AML-193 (cell line): Measurements from ENCODE around the gene REPIN1.

ENCODE experiments used
- DNase-seq, 2 experiments: peaks; one replicate each; lab custom pipeline; 2025; lab: John Stamatoyannopoulos, UW

Gene REPIN1

DNA sequence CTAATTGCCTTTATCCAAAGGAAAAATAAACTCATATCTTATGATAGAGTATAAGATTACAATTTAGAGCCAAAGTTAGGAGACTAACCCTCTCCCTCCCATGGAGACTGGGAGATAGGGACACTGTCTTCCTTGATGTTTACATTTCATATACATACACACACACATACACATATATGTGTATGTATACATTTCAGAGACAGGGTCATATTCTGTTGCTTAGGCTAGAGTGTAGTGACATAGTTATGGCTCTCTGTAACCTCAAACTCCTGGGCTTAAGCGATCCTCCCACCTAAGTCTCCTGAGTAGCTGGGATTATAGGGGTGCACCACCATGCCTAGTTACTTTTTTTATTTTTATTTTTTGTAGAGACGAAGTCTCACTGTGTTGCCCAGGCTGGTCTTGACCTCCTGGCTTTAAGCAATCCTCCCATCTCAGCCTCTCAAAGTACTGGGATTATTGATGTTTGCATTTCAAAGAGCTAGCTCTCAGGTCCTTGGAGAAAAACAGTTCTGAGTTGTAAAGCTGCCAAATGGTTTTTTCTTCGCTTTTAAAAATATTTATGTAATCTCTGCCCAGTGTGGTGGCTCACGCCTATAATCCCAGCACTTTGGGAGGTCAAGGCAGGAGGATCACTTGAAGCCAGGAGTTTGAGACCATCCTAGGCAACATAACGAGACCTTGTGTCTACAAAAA, 8.1 kb upstream of the REPIN1 start:
- no peak for DNase-seq

DNA sequence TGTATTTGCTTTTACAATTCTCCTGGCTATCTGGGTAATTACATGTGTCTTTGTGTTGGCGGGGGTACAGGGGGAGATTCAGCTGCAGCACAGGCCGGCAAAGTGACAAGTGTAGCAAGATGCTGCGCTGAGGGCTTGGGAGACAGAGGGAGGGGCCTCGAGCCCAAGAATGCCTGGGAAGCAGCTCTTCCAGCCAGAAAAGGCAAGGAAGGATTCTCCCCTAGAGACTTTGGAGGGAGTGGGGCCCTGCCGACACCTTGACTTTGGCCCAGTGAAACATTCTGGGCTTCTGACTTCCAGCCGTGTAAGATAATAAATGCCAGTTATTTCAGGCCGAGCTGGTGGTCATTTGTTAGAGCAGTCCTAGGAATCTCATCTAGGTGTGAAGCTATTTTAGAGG, 7.2 kb upstream of the REPIN1 start:
- DNase-seq: no peak

DNA sequence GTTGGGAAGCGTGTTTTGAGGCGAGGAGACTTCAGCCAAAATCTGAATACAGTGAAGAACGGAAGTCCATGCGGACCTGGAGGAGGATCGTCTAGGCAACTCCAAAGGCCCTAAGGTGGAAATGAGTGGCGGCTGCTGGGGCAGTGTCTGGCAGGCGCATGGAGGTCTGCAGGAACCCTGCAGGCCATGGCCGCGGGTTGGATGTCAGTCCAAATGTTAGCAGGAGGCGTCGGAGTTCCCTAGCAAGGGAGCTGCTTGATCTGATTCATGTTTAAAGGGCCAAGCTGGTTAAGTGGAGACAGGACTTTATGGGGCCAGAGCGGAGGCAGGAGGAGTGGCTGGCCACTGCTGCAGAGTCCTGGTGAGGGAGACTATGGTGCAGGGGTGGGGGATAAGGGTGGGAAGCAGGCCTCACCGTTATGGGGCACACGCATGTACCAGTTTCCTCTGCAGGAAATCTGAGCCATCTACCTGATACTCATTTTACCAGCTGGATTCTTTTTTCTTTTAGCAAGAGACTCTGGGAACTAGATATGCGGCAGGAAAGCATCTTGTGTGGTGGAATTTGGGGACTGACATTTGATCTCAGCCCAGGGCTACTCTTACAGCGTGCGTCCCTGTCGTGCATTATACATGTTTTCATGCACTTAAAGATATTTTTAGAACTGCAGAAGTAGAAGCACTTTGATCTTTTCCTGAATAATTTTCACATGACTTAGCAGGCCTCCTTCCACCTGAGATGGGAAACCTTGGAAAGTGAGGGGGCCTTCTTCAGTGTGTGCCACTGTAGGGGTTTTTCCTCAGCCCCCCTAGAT, 6.6 kb upstream of the REPIN1 start:
- DNase-seq: no peak

DNA sequence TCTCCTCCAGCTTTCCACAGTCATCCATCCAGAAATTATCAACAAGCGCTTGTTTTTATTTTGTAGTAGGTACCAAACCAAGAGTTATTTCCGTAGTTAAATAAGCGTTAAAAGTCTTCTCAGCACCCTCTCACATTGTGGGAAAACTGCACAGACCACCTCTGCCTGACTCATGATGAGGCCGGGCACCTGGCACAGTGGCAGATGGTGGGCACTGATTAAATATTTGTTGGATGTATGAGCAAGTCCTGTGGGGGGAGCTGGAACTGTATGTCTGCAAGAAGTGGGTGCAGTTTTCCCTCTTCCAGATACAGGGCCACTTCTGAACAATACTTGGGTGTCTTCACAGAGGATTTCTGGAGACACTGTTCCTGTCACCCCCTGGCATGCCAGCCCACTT, 5.3 kb upstream of the REPIN1 start:
- DNase-seq: no peak

DNA sequence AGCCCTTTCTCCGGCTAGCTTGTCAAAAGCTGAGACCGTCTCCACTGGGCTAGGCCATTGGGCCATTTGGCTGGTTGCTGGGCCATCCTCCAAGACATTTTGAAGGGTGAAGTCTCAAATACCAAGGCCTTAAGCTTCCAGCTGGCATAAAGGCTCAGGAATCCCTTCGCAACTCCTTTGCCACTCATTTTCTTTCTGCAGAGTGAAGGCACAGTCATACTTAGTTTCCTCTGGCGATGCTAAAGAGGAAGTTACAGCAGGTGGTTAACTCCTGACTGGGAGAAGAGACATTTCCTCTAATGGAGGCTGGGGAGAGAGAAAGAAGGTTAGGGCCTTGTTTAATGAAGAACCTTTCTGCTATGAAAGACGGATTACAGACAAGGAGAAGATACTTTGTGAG, 4.8 kb upstream of the REPIN1 start:
- peak; percentile 76 to 83 for DNase-seq

DNA sequence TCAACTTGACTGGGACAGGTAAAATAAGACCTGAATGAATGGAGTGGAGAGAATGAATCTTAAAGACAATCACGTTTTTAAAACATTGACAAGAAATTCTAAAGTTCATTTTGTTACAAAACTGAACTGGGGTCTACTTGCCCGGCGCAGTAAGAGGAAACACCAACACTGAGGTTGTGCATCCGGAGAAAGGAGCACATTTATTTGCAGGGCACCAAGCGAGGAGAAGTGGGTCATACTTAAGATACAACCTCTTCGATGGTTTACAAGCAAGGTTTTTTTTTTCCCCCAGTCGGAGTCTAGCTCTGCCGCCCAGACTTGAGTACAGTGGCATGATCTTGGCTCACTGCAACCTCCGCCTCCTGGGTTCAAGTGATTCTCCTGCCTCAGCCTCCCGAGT, 3.4 kb upstream of the REPIN1 start:
- DNase-seq: no peak

DNA sequence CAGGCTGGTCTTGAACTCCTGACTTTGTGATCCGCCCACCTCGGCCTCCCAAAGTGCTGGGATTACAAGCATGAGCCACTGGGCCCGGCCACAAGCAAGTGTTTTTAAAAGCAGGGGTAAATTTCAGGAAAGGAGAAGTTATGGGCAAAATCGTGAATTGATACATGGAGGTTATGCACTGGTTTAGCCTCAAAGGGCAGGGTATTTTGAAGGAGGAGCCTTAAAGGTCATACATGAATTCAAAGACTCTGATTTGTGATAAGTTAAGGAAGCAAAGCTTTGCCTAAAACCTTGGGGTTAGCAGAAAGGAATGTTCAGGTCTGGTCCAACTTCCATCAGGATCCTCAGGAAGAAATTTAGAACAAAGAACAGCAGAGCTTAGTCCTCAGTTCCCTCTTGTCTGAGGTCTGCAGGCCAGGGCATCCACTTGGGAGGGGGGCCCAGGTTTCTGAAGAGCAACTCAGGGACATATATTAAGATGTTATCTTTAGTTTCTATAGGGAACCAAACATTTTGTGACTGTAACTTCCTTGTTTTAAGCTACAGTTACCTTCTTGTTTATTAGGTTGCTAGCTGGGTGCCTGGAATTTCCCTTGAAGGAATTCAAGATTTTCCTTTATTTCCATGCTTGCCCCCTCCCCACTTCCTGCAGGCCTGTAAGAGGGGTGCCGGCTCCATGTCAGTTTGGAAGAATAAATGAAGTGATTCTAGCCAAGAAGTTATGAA, 2.8 kb upstream of the REPIN1 start:
- DNase-seq: peak; percentile 69 to 71

DNA sequence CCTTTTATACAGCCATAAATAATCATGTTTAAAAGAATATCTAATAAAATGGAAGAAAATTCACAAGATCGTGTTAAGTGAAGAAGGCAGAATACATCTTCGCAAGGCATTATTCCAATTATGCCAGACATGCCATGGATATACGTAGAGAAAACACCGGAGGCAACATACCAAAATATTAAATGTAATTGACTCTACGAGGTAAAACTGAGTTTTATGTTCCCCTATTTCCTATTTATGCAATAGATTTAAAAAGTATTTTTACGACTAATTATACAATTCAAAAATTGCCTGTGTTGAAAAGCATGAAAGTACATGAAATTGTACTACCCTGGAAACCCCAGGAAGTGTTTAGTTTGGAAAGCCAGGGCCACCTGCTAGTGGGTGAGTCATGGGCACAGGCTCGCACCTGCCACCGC, 936 bp upstream of the REPIN1 start:
- DNase-seq: no peak

DNA sequence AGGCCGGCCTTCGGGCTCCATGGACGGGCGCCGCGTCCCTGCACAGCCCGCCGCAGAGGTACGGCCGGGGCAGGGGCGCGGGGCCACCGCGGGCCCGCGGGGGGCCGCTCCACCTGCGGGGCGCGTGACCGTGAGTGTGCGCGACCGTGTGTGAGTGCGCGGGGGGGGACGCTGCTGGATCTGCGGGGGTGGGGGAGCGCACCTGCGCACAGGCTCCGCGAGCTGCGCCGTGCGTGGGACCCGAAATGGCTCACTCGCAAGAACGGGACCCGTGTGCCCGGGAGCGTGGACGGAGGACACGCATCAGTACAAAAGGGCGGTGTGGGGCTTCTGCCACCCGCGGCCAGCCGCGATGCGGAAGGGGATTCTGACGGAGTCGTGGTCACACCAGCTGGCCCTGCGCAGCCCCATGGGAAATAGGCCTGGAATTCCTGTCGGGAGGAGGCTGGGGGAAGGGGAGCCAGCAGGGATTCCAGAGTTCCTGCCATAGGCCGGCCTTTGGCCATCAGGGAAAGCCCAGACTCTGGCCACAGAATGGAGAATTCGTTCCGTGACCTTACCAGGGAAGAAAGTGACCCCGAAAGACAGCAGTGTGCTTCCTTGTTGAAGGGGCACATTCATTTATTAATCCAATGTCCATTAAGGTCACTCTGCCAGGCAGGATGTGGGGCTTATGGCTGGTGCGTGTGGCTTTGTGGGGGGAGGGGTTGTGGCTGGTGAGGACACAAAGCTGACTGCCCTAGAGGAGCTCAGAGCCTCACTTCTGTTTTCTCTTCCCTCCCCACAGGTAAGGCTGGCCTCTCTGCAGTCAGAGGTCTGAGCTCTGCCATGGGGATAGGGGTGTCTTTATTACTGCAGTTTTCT, 494 bp downstream of the REPIN1 start:
- DNase-seq: peak; percentile 32 to 38

DNA sequence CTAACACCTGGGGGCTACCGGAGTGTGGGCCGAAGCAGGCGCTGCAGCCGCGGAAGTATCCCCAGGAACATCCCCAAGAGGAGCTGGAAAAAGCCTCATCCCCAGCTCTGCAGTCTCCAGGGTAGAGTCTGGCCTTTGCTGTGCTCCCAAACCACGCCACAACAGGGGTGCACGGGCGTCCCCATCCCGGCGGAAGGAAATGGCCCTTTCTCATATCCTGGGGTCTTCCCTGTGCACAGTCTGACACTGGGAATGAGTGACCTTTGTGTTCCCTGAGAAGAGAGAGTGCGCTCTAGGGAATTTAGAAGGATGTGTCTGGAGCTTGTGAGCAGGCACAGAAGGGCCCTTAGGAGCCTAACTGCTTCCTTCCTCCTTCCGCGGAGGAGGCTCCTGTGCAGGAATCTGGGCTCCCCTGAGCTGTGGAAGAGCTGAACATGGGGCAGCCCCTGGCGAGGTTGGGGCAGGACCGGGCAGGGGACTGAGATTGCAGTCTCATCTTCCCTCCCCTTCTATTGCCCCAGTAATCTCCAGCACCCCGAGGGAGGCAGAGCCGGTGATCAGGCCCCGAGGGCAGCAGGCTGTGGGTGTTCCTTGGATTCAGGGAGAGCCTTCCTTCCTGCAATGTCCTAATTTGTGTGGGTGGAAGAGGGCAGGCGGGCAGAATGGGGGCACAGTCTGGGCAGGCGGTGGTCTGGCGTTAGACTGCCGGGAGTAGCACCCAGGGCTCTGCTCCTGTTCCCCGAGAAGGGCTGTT, 1.3 kb downstream of the REPIN1 start:
- no peak for DNase-seq

DNA sequence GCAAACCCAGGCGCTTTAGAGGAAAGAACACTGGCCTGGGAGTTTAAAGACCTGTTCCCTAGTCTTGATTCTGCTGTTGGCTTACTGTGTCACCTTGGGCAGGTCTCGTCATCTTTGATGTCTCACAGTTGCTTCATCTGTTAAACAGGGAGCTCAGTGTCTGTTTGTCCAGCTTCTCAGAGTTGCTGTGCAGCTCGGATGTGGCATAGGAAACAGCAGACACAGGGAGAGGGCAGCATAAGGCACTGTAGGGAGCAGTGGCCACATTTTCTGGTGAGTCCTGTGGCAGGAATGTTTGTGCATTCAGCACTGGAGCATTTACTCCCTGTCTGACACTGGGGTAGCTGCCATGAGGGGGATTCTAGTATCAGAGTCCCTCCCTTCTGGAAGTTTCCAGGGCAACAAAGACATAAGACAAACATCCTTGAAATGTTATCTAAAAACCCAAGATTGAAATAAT, 2.0 kb downstream of the REPIN1 start:
- DNase-seq: no peak

DNA sequence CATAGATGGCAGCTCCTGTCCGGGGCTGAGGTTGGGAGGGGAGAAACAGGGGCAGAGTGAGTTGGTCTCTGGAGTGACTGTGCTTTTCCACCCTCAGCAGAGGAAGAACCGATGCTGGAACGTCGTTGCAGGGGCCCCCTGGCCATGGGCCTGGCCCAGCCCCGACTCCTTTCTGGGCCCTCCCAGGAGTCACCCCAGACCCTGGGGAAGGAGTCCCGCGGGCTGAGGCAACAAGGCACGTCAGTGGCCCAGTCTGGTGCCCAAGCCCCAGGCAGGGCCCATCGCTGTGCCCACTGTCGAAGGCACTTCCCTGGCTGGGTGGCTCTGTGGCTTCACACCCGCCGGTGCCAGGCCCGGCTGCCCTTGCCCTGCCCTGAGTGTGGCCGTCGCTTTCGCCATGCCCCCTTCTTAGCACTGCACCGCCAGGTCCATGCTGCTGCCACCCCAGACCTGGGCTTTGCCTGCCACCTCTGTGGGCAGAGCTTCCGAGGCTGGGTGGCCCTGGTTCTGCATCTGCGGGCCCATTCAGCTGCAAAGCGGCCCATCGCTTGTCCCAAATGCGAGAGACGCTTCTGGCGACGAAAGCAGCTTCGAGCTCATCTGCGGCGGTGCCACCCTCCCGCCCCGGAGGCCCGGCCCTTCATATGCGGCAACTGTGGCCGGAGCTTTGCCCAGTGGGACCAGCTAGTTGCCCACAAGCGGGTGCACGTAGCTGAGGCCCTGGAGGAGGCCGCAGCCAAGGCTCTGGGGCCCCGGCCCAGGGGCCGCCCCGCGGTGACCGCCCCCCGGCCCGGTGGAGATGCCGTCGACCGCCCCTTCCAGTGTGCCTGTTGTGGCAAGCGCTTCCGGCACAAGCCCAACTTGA, 2.7 kb downstream of the REPIN1 start:
- no peak for DNase-seq

DNA sequence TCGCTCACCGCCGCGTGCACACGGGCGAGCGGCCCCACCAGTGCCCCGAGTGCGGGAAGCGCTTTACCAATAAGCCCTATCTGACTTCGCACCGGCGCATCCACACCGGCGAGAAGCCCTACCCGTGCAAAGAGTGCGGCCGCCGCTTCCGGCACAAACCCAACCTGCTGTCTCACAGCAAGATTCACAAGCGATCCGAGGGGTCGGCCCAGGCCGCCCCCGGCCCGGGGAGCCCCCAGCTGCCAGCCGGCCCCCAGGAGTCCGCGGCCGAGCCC, 3.3 kb downstream of the REPIN1 start:
- DNase-seq: no peak

DNA sequence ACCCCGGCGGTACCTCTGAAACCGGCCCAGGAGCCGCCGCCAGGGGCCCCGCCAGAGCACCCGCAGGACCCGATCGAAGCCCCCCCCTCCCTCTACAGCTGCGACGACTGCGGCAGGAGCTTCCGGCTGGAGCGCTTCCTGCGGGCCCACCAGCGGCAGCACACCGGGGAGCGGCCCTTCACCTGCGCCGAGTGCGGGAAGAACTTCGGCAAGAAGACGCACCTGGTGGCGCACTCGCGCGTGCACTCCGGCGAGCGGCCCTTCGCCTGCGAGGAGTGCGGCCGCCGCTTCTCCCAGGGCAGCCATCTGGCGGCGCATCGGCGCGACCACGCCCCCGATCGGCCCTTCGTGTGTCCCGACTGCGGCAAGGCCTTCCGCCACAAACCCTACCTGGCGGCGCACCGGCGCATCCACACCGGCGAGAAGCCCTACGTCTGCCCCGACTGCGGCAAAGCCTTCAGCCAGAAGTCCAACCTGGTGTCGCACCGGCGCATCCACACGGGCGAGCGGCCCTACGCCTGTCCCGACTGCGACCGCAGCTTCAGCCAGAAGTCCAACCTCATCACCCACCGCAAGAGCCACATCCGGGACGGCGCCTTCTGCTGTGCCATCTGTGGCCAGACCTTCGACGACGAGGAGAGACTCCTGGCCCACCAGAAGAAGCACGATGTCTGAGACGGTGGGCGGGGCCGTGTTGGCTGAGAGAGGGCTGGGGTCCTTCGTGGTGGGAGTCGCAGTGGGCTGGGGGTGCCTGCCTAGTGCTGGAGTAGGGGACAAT, 3.8 kb downstream of the REPIN1 start:
- no peak for DNase-seq

DNA sequence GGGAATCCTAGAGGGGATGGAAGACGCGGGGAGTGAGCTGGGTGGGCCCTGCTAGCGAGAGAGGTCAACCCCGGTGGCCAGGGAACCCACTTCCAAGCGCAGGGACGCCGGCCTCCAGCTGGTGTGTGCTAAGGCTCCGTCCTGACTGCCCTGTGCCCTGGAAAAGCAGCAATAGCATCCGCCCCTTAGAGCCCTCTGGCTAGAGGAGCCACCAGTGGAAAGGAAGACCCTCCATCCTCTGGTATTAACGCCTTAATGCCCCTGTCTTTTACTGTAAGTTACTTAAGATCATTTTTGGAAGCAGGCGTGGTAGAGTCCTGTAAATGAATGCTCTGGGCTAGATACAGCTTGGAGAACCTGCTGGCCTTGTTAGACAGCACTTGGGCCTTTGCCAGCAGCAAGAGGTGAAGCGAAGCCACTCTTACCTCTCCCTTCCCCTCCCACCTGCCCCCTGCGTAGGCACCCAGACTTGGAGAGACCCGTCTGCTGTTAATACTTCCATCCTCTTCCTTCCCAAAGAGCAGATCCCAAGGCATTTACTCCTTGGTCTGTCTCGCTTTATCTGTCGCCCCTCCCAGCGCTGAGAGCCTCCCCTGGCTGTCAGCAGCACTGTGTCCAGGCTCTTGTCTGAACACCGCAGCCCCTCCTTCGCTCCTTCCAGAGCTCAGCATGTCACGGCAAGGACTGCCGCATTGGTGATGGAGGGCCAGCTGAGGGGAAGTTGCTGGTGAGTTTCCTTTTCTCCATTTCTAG, 4.6 kb downstream of the REPIN1 start:
- DNase-seq: no peak

DNA sequence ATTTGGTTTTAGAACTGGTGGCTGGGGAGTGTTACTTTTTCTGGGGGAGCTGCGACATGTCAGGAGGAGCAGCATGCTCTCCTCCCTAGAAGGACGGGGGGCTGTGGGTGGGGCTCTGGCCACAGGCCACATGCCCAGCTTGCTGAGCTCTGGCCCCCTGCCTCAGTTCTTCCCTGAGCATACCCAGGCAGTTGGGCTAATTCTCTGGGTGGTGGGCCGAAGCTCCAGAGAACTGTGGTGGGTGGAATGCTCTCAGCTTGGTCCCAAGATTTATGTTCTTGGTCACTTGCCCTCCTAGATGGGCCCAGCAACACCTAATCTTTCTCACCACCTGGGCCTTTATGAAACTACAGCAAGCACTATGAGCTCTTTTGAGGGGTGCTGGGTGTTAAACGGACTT, 5.4 kb downstream of the REPIN1 start:
- no peak for DNase-seq

DNA sequence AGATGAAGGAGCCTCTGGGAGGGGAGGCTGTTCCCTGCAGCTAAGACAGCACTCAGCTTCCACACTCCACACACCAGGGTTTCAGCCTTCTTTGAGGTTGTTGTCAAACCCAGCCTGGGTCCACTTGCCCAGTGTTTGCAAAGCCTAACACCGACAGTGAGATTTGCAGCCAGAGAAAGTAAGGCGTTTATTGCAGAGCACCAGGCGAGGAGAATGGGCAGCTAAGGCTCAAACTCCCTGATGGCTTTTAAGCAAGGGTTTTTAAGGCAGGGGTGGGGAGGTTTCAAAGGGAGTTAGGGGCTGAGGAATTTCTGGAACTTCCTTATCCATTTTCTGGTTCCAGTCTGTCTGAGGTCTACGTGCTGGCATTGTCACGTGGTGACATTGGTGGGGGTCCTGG, 5.8 kb downstream of the REPIN1 start:
- DNase-seq: no peak

DNA sequence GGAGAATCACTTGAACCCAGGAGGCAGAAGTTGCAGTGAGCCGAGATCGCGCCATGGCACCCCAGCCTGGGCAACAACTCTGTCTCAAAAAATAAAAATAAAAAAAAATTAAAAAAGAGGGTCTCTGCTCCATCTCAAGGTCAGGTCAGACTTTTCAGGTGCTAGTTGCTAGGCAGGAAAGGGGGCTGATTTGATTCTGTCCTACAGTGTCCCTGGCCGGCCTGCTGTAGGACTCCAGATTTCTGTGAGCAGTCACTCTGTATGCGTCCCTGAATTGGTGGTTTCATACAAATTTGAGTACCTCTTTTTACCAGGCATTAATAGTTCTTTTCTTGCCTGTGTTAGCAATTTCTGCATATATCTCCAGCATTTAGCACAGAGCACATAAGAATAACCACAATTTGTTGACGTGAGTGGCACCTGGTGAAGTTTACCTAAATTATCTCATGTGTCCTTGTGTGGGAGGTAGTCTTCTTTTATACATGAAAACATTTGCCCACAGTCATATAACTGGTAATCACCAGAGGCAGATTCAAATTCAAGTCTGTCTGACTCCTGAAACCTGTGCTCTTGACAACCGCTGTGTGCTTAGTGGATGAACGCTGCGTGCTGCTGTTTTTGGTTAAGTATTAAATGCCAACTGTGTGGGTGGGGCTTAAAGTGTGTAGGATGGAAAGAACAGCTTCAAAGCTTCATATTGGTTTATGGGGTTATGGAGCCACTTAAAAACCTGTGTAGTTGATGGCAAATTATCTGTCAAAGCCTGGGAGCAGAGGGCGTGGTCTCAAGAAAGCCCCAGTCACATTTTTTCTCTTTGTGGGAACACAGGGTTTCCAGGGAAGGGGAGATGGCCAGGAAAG, 7.3 kb downstream of the REPIN1 start:
- DNase-seq: no peak
